ENCODE results near the gene HAS3. TPM values are rescaled to one million over a fixed set of nuclear protein-coding genes. Genes with fewer than 3 reads are reported as not detected.

Gene HAS3
- total RNA-seq, 1 experiment from 2014 or later: 66.9 TPM

- no peaks in the 10 kb centered on the region for H3K9me3 Mint-ChIP-seq
- TF ChIP-seq SP1 (CRISPR knock-in tag; conservative IDR thresholded peaks at IDR 0.05) (no peak), ESRRA (CRISPR knock-in tag; IDR thresholded peaks at IDR 0.05; ENCODE audit: borderline replicate concordance) (no peak), SMAD3 (CRISPR knock-in tag; IDR thresholded peaks at IDR 0.05; ENCODE audit: borderline replicate concordance) (no peak), CBFB (CRISPR knock-in tag; IDR thresholded peaks at IDR 0.05; ENCODE audit: low read depth) (no peak), ZNF671 (CRISPR knock-in tag; IDR thresholded peaks at IDR 0.05) (no peak), E2F4 (CRISPR knock-in tag; IDR thresholded peaks at IDR 0.05; ENCODE audit: borderline replicate concordance, low read depth) (no peak), ETV6 (CRISPR knock-in tag; IDR thresholded peaks at IDR 0.05) (no peak), ZNF317 (CRISPR knock-in tag; IDR thresholded peaks at IDR 0.05; ENCODE audit: borderline replicate concordance, low read depth) (no peak)
- TF ChIP-seq, protein P1, sequence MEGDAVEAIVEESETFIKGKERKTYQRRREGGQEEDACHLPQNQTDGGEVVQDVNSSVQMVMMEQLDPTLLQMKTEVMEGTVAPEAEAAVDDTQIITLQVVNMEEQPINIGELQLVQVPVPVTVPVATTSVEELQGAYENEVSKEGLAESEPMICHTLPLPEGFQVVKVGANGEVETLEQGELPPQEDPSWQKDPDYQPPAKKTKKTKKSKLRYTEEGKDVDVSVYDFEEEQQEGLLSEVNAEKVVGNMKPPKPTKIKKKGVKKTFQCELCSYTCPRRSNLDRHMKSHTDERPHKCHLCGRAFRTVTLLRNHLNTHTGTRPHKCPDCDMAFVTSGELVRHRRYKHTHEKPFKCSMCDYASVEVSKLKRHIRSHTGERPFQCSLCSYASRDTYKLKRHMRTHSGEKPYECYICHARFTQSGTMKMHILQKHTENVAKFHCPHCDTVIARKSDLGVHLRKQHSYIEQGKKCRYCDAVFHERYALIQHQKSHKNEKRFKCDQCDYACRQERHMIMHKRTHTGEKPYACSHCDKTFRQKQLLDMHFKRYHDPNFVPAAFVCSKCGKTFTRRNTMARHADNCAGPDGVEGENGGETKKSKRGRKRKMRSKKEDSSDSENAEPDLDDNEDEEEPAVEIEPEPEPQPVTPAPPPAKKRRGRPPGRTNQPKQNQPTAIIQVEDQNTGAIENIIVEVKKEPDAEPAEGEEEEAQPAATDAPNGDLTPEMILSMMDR (IDR thresholded peaks at IDR 0.05): no peak
- ChIA-PET POLR2A (no interaction called here), CTCF (interaction anchor here (1.4 kb wide), 1 partner anchor 33 kb away, joined by 3 read pairs; no protein-coding TSS in a partner anchor)
- H3K4me1 Mint-ChIP-seq: peaks cover 39% of the 10 kb centered on the region
- no peak overlapping the region for H3K4me3 Mint-ChIP-seq
- no peak for ATAC-seq
- H3K36me3 Mint-ChIP-seq: no peaks in the 10 kb centered on the region
- H3K27ac Mint-ChIP-seq: no peak overlapping the region
- DNase-seq (ENCODE audit: low spot score): no peak
- no peaks in the 10 kb centered on the region for H3K27me3 Mint-ChIP-seq (ENCODE audit: low read depth)
Observed at GRCh38 chr16:69079697-69080096, 25.8 kb upstream of the HAS3 start.

DNA sequence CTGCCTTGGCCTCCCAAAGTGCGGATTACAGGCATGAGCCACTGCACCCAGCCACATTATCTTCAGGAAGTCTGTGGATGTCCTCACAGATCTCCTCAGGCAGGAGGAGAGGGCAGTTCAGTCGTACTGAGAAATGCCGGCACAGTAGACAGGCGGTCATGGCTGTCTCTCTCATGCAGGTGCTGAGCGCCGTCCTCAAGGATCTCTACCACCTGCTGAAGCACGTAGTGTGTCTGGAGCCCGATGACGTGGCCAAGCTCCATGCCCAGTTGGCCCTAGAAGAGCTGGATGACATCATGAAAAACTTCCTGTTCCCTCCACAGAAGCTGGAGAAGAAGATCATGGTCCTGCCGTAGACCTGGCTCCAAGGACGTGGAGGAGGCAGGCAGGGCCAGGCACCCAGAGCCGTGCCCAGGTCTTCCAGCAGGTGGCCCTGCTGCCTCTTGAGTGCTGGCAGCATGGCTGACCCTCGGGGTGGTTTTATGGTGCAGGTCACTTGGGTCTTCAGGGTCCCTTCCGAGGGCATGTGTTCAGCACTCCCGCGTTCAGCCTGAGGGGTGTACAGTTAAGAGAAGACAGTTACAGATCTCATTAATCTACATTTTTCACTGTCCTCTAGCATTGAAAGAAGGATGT is 22.0 kb upstream of the HAS3 start:
- Mint-ChIP-seq H3K27me3 (ENCODE audit: low read depth) (no peaks in the 10 kb centered on the region), H3K36me3 (peaks cover 8% of the 10 kb centered on the region), H3K4me1 (peaks cover 28% of the 10 kb centered on the region), H3K27ac (peak overlapping the region; percentile 9; the same call in 1 of the 2 replicates), H3K4me3 (no peak overlapping the region), H3K9me3 (no peaks in the 10 kb centered on the region)
- peak; percentile 46 for DNase-seq (ENCODE audit: low spot score)
- ATAC-seq: peak; percentile 80
- POLR2A ChIA-PET: no interaction called here
- TF ChIP-seq, protein P1 (IDR thresholded peaks at IDR 0.05): no peak
- TF ChIP-seq GRHL2 (CRISPR knock-in tag; IDR thresholded peaks at IDR 0.05; ENCODE audit: insufficient replicate concordance, severe bottlenecking): no peak
- TF ChIP-seq GABPB1 (CRISPR knock-in tag; IDR thresholded peaks at IDR 0.05): no peak
- TF ChIP-seq, protein P2, sequence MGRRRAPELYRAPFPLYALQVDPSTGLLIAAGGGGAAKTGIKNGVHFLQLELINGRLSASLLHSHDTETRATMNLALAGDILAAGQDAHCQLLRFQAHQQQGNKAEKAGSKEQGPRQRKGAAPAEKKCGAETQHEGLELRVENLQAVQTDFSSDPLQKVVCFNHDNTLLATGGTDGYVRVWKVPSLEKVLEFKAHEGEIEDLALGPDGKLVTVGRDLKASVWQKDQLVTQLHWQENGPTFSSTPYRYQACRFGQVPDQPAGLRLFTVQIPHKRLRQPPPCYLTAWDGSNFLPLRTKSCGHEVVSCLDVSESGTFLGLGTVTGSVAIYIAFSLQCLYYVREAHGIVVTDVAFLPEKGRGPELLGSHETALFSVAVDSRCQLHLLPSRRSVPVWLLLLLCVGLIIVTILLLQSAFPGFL (CRISPR knock-in tag; IDR thresholded peaks at IDR 0.05; ENCODE audit: borderline replicate concordance): no peak
- 0 out of 2 replicates have a peak, but pooled peaks have one; percentile 26 for TF ChIP-seq TEAD1 (CRISPR knock-in tag; IDR thresholded peaks at IDR 0.05)
- no peak for TF ChIP-seq ATF3 (CRISPR knock-in tag; conservative IDR thresholded peaks at IDR 0.05)
- TF ChIP-seq SMAD3 (CRISPR knock-in tag; IDR thresholded peaks at IDR 0.05; ENCODE audit: borderline replicate concordance): no peak
- 0 out of 2 replicates have a peak, but pooled peaks have one; percentile 54 for TF ChIP-seq KAT7 (CRISPR knock-in tag; IDR thresholded peaks at IDR 0.05; ENCODE audit: borderline replicate concordance)
- TF ChIP-seq ZNF416 (CRISPR knock-in tag; IDR thresholded peaks at IDR 0.05): no peak
- TF ChIP-seq ZBTB21 (CRISPR knock-in tag; IDR thresholded peaks at IDR 0.05; ENCODE audit: borderline replicate concordance): peak; percentile 70; the same call in 1 of the 2 replicates
- CTCF ChIA-PET: interaction anchor here (0.8 to 2.3 kb wide), 3 partner anchors 10 to 30 kb away, joined by 4 to 8 read pairs (median 6); no protein-coding TSS in a partner anchor
